Nephron progenitor cell (in vitro differentiated cells): ENCODE data around the gene RASSF7.

Experiments used
- DNase-seq: peaks from one replicate; pipeline ENCODE4 v3.0.0; 2021
- H3K27ac Mint-ChIP-seq: 2 replicates; pipeline ENCODE4 v1.8.0; 2021; ENCODE audit warnings: mild to moderate bottlenecking, moderate library complexity, mixed read lengths
- H3K27me3 Mint-ChIP-seq: 2 replicates; pipeline ENCODE4 v1.8.0; 2021; ENCODE audit warnings: mild to moderate bottlenecking, low read depth, mixed read lengths; ENCODE audit not compliant: poor library complexity
- H3K36me3 Mint-ChIP-seq: 2 replicates; pipeline ENCODE4 v1.8.0; 2021; ENCODE audit warnings: low read depth, mixed read lengths
- H3K4me1 Mint-ChIP-seq: 2 replicates; pipeline ENCODE4 v1.8.0; 2021; ENCODE audit warnings: mixed read lengths
- H3K4me3 Mint-ChIP-seq: 2 replicates; pipeline ENCODE4 v1.8.0; 2021; ENCODE audit warnings: mild to moderate bottlenecking, moderate library complexity, mixed read lengths
- H3K9me3 Mint-ChIP-seq: 2 replicates; pipeline ENCODE4 v1.8.0; 2021; ENCODE audit warnings: mild to moderate bottlenecking, moderate library complexity, mixed read lengths
- CTCF ChIP-seq: fragments of 200-600 bp; sonication (generic); IDR thresholded peaks from 2 replicates; pipeline ENCODE4 v1.5.0; 2021; ENCODE audit warnings: antibody characterized with exemption

The RASSF7 gene

DNA sequence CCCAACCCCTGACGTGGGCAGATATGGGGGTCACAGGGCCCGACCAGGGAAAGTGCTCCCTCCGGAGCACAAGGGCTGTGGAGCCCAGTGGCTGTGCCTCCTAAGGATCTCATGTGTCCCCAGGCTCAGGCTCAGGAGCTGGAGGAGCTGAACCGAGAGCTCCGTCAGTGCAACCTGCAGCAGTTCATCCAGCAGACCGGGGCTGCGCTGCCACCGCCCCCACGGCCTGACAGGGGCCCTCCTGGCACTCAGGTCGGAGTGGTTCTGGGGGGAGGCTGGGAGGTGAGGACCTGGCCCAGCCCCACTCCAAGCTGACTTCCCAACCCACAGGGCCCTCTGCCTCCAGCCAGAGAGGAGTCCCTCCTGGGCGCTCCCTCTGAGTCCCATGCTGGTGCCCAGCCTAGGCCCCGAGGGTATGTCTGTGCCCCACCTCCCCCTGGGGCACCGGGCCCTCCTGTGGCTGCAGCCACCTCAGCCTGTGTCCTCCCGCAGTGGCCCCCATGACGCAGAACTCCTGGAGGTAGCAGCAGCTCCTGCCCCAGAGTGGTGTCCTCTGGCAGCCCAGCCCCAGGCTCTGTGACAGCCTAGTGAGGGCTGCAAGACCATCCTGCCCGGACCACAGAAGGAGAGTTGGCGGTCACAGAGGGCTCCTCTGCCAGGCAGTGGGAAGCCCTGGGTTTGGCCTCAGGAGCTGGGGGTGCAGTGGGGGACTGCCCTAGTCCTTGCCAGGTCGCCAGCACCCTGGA, 2.5 kb downstream of the RASSF7 start:
- peaks cover 12% of the 10 kb centered on the region for H3K27me3 Mint-ChIP-seq

GRCh38 chr11:563812-564578, 3.2 kb downstream of the RASSF7 start:
- Mint-ChIP-seq H3K4me1 (peaks cover 17% of the 10 kb centered on the region), H3K27ac (no peak overlapping the region), H3K27me3 (peaks cover 4% of the 10 kb centered on the region), H3K9me3 (no peaks in the 10 kb centered on the region), H3K4me3 (no peak overlapping the region), H3K36me3 (no peaks in the 10 kb centered on the region)
- DNase-seq = no peak
- no peak for TF ChIP-seq CTCF

More for the DNA sequence above, 2.5 kb downstream of the RASSF7 start:
- Mint-ChIP-seq H3K36me3 (no peaks in the 10 kb centered on the region), H3K4me1 (peaks cover 17% of the 10 kb centered on the region), H3K9me3 (no peaks in the 10 kb centered on the region), H3K27ac (no peak overlapping the region), H3K4me3 (no peak overlapping the region)
- TF ChIP-seq CTCF = no peak
- DNase-seq = no peak

DNA sequence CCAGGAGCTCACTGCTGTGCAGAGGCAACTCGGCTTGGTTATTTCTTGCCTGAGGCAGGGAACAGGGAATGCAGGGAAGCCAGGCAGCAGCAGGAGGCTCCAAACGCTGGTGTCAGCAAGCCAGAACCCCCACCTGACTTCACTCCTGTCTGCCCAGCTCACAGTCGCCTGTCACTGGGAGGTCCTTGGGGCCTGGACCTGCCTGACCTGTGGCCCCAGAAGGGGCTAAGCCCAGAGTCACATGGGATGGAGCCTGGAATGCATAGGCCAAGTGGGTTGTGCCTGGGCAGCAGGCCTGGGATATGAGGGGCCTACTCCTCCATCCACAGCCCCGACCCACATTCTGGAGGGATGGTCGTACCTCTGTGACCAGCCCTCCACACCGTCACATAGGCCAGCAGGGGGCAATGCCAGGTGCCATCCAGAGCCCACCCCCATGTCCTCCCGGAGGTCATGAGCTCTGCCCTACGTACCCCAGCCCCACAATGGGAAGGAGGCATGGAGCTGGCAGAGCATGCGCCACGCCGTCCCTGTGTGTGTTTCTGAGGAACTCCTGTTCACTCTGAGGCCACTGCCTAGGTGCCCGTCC, 5.2 kb downstream of the RASSF7 start:
- DNase-seq = no peak
- peaks cover 20% of the 10 kb centered on the region for H3K4me1 Mint-ChIP-seq
- no peak for TF ChIP-seq CTCF
- H3K27ac Mint-ChIP-seq = no peak overlapping the region
- no peaks in the 10 kb centered on the region for H3K9me3 Mint-ChIP-seq
- no peaks in the 10 kb centered on the region for H3K27me3 Mint-ChIP-seq
- H3K36me3 Mint-ChIP-seq = no peaks in the 10 kb centered on the region
- no peak overlapping the region for H3K4me3 Mint-ChIP-seq

- H3K4me1 Mint-ChIP-seq = peaks cover 28% of the 10 kb centered on the region
- no peaks in the 10 kb centered on the region for H3K36me3 Mint-ChIP-seq
- H3K9me3 Mint-ChIP-seq = no peaks in the 10 kb centered on the region
- no peak for TF ChIP-seq CTCF
- H3K4me3 Mint-ChIP-seq = peak overlapping the region; percentile 86
- no peak overlapping the region for H3K27ac Mint-ChIP-seq
- H3K27me3 Mint-ChIP-seq = no peaks in the 10 kb centered on the region
- no peak for DNase-seq
These were observed 6.3 kb downstream of the RASSF7 start for GRCh38 chr11:567011-567628.

GRCh38 chr11:567629-568292, 7.0 kb downstream of the RASSF7 start:
- Mint-ChIP-seq H3K9me3 (no peaks in the 10 kb centered on the region), H3K27ac (no peak overlapping the region), H3K4me1 (peaks cover 28% of the 10 kb centered on the region), H3K27me3 (no peaks in the 10 kb centered on the region), H3K36me3 (no peaks in the 10 kb centered on the region), H3K4me3 (peak overlapping the region; percentile 86)
- no peak for TF ChIP-seq CTCF
- no peak for DNase-seq
